SK-N-MC (cell line): ENCODE data around the gene ZBTB46.

Source experiments
- DNase-seq: peaks from one replicate; pipeline ENCODE4 v3.0.0-alpha.2; 2011; ENCODE audit warnings: low read depth, low spot score
- H3K27ac ChIP-seq: fragments of 200-600 bp; sonication (generic); 2 replicates; pipeline ENCODE4 v1.5.1; 2016; ENCODE audit warnings: mixed run types
- H3K36me3 ChIP-seq: fragments of 200-600 bp; sonication (generic); 2 replicates; pipeline ENCODE4 v1.6.1; 2017; ENCODE audit warnings: antibody characterized with exemption, low read length, mixed read lengths; ENCODE audit not compliant: insufficient read depth
- H3K4me3 ChIP-seq: fragments of 200-600 bp; sonication (generic); 2 replicates; pipeline ENCODE4 v1.5.1; 2016
- H3K9ac ChIP-seq: fragments of 200-600 bp; sonication (generic); 2 replicates; pipeline ENCODE4 v1.8.0; 2017; ENCODE audit warnings: mixed run types, mixed read lengths; ENCODE audit not compliant: insufficient read length
- H3K9me3 ChIP-seq: fragments of 200-600 bp; sonication (generic); 2 replicates; pipeline ENCODE4 v1.6.1; 2017; ENCODE audit warnings: low read depth, mild to moderate bottlenecking, antibody characterized with exemption, low read length, moderate library complexity, mixed read lengths
- EZH2 ChIP-seq: fragments of 200-600 bp; sonication (generic); IDR thresholded peaks from one replicate; pipeline ENCODE4 v1.6.1; 2017; ENCODE audit warnings: antibody characterized with exemption
- FOXP2 ChIP-seq: optimal IDR thresholded peaks from 2 replicates; pipeline ENCODE3; 2011; ENCODE audit warnings: mild to moderate bottlenecking, moderate library complexity; ENCODE audit not compliant: insufficient read depth; ENCODE audit errors: extremely low read length, control extremely low read depth
- POLR2AphosphoS5 ChIP-seq: IDR thresholded peaks from 2 replicates; pipeline ENCODE4 v1.6.1; 2012; ENCODE audit warnings: mild to moderate bottlenecking, low read depth, low read length, borderline replicate concordance

Gene ZBTB46

GRCh38 chr20:63718996-63719395 is 112.1 kb downstream of the ZBTB46 start:
- no peak overlapping the region for H3K4me3 ChIP-seq
- no peak overlapping the region for H3K27ac ChIP-seq
- no peak overlapping the region for H3K9ac ChIP-seq
- H3K9me3 ChIP-seq, result peaks cover 13% of the 10 kb centered on the region
- TF ChIP-seq EZH2 (no peak), POLR2AphosphoS5 (no peak), FOXP2 (no peak)
- DNase-seq, result no peak
- peaks cover 59% of the 10 kb centered on the region for H3K36me3 ChIP-seq

GRCh38 chr20:63714858-63715257 is 116.2 kb downstream of the ZBTB46 start:
- TF ChIP-seq FOXP2 (no peak), EZH2 (no peak), POLR2AphosphoS5 (no peak)
- Histone ChIP-seq H3K9ac (no peak overlapping the region), H3K4me3 (no peak overlapping the region), H3K9me3 (peaks cover 21% of the 10 kb centered on the region), H3K36me3 (peaks cover 85% of the 10 kb centered on the region), H3K27ac (no peak overlapping the region)
- no peak for DNase-seq

GRCh38 chr20:63712191-63712590 is 118.9 kb downstream of the ZBTB46 start:
- TF ChIP-seq POLR2AphosphoS5, result no peak
- Histone ChIP-seq H3K9ac (no peak overlapping the region), H3K4me3 (peak overlapping the region; percentile 7; the same call in 1 of the 2 replicates), H3K9me3 (peaks cover 14% of the 10 kb centered on the region), H3K27ac (no peak overlapping the region), H3K36me3 (peaks cover 60% of the 10 kb centered on the region)
- no peak for DNase-seq

- TF ChIP-seq POLR2AphosphoS5 (no peak), FOXP2 (no peak), EZH2 (no peak)
- H3K4me3 ChIP-seq, result no peak overlapping the region
- no peak overlapping the region for H3K27ac ChIP-seq
- peaks cover 56% of the 10 kb centered on the region for H3K36me3 ChIP-seq
- H3K9ac ChIP-seq, result no peak overlapping the region
- H3K9me3 ChIP-seq, result peaks cover 14% of the 10 kb centered on the region
- no peak for DNase-seq
Measured at GRCh38 chr20:63711085-63711645, 119.9 kb downstream of the ZBTB46 start.

- Histone ChIP-seq H3K9me3 (peaks cover 8% of the 10 kb centered on the region; the same call in 1 of the 2 replicates), H3K27ac (no peak overlapping the region), H3K4me3 (peak overlapping the region; percentile 96; the same call in 1 of the 2 replicates), H3K36me3 (peaks cover 44% of the 10 kb centered on the region), H3K9ac (no peak overlapping the region)
- TF ChIP-seq POLR2AphosphoS5 (no peak), FOXP2 (no peak), EZH2 (no peak)
- DNase-seq, result no peak
Measured at GRCh38 chr20:63709149-63709527, 121.9 kb downstream of the ZBTB46 start.

GRCh38 chr20:63708301-63709148 is 122.5 kb downstream of the ZBTB46 start:
- Histone ChIP-seq H3K36me3 (peaks cover 40% of the 10 kb centered on the region), H3K27ac (no peak overlapping the region)
- no peak for DNase-seq

GRCh38 chr20:63707558-63708300 is 123.3 kb downstream of the ZBTB46 start, which contains the start of the genes ARFRP1 and ZGPAT:
Gene ARFRP1, minus strand, starts transcription at chr20:63707976. Its CDS starts 885 bp downstream, at chr20:63707091.
Gene ZGPAT, plus strand, starts transcription at chr20:63708039. Its CDS starts 542 bp downstream, at chr20:63708581.
- TF ChIP-seq EZH2 (no peak), POLR2AphosphoS5 (peak; percentile 77), FOXP2 (no peak)

More at GRCh38 chr20:63708301-63709148, 122.5 kb downstream of the ZBTB46 start:
- Histone ChIP-seq H3K9me3 (peaks cover 8% of the 10 kb centered on the region; the same call in 1 of the 2 replicates), H3K9ac (peak overlapping the region; percentile 82), H3K4me3 (peak overlapping the region; percentile 96)
- no peak for TF ChIP-seq POLR2AphosphoS5
- no peak for TF ChIP-seq EZH2
- no peak for TF ChIP-seq FOXP2

GRCh38 chr20:63706852-63707557 is 124.1 kb downstream of the ZBTB46 start:
- Histone ChIP-seq H3K9me3 (peaks cover 3% of the 10 kb centered on the region; the same call in 1 of the 2 replicates), H3K9ac (peak overlapping the region; percentile 82), H3K36me3 (peaks cover 27% of the 10 kb centered on the region), H3K27ac (no peak overlapping the region), H3K4me3 (peak overlapping the region; percentile 96)
- TF ChIP-seq POLR2AphosphoS5 (no peak), EZH2 (no peak), FOXP2 (no peak)
- no peak for DNase-seq

More at GRCh38 chr20:63707558-63708300, 123.3 kb downstream of the ZBTB46 start, which contains the start of the genes ARFRP1 and ZGPAT:
- H3K27ac ChIP-seq, result 0 out of 2 replicates have a peak within 1 kb of the TSS, but pooled peaks have one; percentile 46
- DNase-seq, result no peak
- peaks cover 8% of the 10 kb centered on the region; the same call in 1 of the 2 replicates for H3K9me3 ChIP-seq
- H3K9ac ChIP-seq, result peak within 1 kb of the TSS; percentile 82
- H3K4me3 ChIP-seq, result peak within 1 kb of the TSS; percentile 96
- peaks cover 35% of the 10 kb centered on the region for H3K36me3 ChIP-seq
